Kidney tubule cell (primary cell): ENCODE results near the gene PTGS1.
A peak's percentile ranks its signal among the peaks of the same experiment; 100 is the strongest.
"Not testable (repeated sequence)": the region's sequence is repeated elsewhere in the genome, so short reads cannot be mapped to it uniquely, and the experiment has no call there.

Experiments used
- DNase-seq: peaks from one replicate; pipeline ENCODE4 v3.0.0-alpha.2; 2018; ENCODE audit warnings: low spot score

The PTGS1 gene

DNA sequence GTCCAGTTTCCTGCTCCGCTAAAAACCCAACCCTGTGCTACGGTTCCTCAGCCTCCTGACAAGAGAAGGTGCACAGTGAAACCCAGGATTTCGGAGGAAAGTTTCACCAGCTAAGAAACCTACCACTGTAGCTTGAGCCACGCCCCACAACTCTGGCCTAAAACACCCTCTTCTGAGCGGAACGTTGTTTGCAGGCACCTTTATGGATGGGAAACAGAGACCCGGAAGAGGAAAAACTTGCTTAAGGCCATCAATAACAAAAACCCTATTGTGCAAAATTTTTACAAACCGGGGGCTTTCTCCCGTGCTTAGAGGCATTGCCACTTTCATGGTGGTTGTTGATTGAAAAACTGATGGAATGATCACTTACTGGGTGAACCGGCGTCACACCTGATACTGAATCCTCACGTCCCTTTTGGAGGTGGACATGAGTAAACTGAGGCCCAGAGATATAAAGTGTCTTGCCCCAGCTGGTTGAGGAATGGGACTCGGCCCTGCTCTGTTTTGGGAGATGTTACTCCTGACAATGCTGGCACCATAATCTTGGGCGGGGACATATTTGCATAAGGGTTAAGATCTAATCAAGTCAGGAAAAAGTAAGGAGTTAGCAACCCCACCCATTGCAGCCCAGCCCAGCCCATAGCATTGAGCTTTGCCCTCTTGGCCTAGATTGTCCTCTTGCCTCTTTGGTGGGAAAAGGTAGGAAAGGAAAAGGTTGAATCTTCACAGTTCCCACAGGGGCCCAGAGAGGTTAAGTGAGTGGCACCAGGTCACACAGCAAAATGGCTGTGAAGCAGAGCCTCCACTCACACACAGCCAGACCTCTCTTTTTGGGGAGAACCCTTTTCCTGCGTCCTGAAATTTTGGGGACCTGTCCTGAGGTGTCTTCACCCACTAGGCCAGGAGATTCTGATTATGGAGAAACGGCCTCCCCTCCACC, 23.2 kb upstream of the PTGS1 start:
- peak; percentile 33 for DNase-seq

GRCh38 chr9:122348288-122348777, 22.5 kb upstream of the PTGS1 start:
- DNase-seq, result no peak

- DNase-seq, result no peak
Observed at GRCh38 chr9:122348791-122349190, 22.0 kb upstream of the PTGS1 start.

- DNase-seq, result no peak
Observed at GRCh38 chr9:122349201-122349600, 21.6 kb upstream of the PTGS1 start.

- DNase-seq, result peak; percentile 73
Observed at GRCh38 chr9:122350577-122351355, 20.1 kb upstream of the PTGS1 start.

DNA sequence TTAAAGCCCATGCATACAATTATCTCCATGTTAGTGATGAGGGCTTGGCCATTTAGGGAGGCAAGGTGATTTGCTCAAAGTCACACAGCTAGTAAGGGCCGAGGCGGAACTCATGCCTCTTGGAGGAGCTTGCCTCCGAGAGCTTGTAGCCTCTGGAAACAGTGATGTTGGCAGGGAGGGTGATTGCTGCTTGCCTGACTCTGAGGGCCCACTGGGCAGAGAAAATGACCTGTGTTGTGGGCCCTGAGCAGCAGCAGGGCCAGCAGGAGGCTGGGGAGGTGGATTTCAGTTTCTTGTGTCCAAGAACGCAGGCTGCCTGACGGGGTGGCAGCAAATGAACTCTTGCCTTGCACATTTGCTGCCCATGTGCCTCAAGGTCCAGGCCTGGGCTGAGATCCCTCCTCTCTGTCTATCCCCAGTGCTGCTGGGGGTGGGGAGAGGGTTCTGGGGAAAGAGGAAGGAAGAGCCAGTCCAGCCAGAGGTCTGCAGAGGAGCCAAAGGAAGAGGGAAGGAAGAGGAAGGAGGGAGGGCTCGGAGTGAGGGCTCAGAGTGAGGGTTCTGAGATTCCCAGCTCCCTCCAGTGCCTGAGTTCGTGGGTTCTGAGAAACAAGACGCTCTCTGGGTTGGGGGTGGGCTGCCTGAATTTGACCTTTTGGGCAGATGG, 16.2 kb upstream of the PTGS1 start:
- DNase-seq, result no peak

DNA sequence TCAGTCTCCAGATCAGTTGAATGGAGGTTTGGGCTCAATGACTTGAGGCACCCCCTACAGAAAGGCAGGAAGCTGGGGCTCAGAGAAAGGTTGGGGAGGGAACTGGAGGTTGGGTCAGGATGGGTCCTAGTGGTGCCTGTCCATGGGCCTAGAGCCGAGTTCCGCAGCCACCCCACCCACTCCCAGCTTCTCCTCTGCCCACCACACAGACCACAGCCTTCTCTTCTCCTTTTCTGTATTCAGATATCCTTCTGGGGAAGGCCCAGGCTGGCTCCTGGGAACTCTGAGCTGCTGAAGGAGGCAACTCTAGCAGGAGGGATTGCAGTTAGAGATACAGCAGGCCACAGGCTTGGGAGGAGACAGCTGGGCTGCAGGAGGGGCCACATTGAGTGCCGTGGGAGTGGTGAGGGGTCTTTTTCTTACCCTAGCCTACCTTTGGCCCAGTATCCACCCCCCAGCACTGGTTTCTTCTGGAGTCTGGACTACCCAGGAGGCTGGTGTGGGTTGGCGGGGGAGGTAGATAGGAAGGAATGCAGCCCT, 15.4 kb upstream of the PTGS1 start:
- no peak for DNase-seq

GRCh38 chr9:122356627-122357026, 14.2 kb upstream of the PTGS1 start:
- DNase-seq, result no peak

DNA sequence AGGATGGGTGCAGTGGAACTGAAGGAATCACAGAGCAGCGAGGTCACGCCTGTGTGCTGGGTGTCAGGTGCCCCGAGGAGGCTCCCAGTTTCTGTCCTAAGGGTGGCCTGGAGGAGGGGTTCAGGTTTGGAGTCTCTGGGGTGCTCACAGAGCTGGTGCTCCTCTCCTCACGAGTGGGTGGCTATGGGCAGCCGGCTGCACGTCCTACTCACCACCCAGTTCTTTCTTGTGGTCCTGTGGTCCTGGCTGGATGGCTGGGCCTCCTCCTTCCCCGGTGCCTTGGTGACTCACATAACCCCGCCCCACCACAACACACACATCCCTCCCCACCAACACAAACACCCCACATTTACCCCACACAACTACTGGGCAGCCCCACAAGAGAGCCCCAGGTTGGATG, 9.9 kb upstream of the PTGS1 start:
- no peak for DNase-seq

DNA sequence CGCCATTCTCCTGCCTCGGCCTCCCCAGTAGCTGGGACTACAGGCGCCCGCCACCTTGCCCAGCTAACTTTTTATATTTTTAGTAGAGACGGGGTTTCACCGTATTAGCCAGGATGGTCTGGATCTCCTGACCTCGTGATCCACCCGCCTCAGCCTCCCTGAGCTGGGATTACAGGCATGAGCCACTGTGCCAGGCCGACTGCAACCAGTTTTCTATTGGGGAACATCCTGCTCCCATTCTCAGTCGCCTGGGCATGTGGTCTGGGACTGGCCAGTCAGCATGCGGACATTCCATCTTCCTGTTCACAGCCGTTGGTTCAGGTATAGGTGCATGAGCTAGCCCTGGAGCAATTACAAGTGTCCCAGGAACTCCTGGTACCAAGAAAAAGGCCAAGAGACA, 7.7 kb upstream of the PTGS1 start:
- DNase-seq, result not testable (repeated sequence)

GRCh38 chr9:122364117-122364782, 6.6 kb upstream of the PTGS1 start:
- no peak for DNase-seq

DNA sequence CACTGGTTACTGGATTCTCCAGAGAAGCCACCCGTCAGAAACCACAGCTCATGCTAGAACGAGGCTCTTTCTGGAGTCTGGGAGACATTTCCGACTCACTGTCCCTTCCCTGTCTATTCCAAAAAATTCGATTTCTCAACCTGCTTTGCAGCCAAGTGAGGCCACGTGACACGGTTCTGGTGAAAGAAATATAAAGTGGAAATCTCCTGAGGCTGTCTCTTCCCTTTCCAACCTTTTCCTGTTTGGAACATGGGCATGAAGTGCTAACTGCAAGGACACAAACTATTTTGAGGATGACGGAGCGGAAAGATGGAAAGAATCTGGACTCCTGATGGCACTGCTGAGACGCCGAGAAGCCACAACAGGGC, 6.1 kb upstream of the PTGS1 start:
- DNase-seq, result no peak

GRCh38 chr9:122366074-122366660, 4.7 kb upstream of the PTGS1 start:
- no peak for DNase-seq

- no peak for DNase-seq
Observed at GRCh38 chr9:122367065-122367464, 3.8 kb upstream of the PTGS1 start.

DNA sequence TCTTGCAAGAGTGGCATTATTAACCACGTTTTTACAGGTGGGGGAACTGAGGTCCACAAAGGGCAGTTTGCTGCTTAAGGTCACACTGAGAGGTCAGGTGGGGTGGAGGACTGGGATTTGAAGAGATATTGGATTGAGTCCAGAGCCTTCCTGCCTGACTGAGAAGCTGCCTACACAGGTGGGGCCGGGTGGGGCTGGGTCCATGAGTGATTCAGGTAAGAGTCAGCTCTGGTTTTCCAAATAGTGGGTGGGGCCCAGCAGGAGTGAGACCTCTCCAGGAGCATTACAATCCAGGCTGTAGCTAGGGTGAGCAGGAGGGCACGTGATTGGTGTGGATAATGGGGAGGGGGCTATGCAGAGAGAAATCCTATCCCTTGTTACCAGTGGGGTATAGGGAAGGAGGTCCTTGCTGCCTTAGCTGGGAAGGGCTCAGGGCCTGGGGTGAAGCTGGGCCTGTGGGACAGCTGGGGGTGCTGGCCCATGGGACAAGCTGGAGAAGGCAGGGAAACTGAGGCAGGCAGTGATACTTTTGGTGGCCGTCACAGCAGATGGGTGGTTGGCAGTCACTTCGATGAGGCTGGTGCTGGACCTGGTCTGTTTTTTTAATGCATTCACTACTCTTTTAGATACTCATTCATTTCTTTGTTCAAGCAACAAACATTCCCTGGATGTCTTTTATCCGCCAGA, 2.9 kb upstream of the PTGS1 start:
- DNase-seq, result peak; percentile 13

GRCh38 chr9:122368642-122369041, 2.2 kb upstream of the PTGS1 start:
- DNase-seq, result no peak

GRCh38 chr9:122370303-122370702, 521 bp upstream of the PTGS1 start:
- DNase-seq, result no peak

GRCh38 chr9:122371846-122372245, 1.0 kb downstream of the PTGS1 start:
- no peak for DNase-seq

DNA sequence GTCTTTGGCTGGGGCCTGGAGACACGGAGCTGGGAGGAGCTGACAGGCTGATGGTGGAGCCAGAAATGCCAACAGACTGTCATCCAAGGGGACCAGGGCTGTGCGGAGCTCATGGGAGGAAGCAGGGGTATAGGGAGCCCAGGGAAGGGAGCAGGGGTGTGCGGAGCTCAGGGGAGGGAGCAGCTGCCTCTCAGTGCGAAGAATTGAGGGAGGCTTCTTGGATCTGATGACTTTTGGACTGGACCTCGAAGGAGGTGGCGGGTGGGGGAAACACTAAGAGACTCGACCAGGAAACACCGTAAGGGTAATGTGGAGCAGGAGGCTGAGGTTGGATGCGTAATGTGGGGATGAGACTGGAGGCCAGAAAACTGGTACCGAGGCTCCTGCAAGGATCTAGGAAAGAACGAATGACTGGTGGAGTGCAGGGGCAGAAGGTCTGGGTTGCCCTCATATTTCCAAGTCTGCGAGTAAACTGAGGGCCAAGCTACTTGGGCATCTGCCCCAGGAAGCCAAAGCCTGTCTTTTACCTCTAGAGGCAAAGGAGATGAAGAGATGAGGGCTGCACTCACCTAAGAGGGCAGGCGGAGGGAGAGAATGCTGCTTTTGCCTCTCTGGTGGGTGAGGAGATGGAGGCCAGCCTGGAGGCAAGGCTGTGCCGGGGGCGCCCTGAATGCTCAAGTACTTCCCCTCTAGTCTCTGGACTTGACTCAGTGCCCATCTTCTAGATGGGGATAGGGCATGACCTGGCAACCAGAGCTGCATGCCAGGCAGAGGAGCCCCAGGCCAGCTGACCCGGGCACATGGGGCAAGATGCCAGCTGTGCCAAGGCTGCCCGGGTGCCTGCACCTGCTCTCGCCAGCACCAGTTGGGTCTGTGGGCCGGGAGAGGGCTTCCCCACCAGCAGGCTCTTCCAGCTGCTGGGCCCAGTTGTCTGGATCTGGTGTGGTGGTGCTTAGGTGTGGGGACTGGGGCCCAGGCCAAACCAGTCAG, 2.3 kb downstream of the PTGS1 start:
- no peak for DNase-seq
